ENCODE data around the gene LRRK1.

DNA sequence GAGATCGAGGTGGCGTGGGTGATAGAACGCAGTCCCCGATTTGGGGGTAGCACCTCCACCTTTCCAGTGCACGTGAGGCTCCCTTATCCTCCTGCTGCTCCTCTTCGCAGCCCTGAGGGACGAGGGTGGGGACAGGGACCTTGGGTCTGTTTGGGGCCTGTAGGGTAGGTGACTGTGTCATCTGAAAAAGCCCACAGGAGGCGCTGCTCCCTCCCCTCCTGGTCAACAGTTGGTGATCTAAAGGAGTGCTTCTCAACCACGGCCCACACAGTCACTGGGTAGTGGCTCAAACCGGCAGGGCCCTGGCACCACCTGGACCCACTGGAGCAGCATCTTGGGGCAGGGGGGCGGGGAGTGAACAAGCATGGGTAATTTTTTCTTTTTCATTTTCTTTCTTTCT lies 7.1 kb downstream of the LRRK1 start:
- TF ChIP-seq, protein P1, sequence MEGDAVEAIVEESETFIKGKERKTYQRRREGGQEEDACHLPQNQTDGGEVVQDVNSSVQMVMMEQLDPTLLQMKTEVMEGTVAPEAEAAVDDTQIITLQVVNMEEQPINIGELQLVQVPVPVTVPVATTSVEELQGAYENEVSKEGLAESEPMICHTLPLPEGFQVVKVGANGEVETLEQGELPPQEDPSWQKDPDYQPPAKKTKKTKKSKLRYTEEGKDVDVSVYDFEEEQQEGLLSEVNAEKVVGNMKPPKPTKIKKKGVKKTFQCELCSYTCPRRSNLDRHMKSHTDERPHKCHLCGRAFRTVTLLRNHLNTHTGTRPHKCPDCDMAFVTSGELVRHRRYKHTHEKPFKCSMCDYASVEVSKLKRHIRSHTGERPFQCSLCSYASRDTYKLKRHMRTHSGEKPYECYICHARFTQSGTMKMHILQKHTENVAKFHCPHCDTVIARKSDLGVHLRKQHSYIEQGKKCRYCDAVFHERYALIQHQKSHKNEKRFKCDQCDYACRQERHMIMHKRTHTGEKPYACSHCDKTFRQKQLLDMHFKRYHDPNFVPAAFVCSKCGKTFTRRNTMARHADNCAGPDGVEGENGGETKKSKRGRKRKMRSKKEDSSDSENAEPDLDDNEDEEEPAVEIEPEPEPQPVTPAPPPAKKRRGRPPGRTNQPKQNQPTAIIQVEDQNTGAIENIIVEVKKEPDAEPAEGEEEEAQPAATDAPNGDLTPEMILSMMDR (IDR thresholded peaks at IDR 0.05), result no peak
- TF ChIP-seq EP300 (IDR thresholded peaks at IDR 0.05), result no peak

Measured in ovary (tissue), 3 donors.